Activated naive CD8-positive, alpha-beta T cell treated with anti-CD3 and anti-CD28 coated beads, Interleukin-2, amount 50 U/mL, for 24 hours (primary cell): ENCODE results near the gene CD34.
A peak's percentile ranks its signal among the peaks of the same experiment; 100 is the strongest.
"Not testable (repeated sequence)": the region's sequence is repeated elsewhere in the genome, so short reads cannot be mapped to it uniquely, and the experiment has no call there.

ENCODE experiments used
- ATAC-seq: fragments of 150-1000 bp; cut with Tn5 transposase; one replicate; pipeline ENCODE4 v1.10.0; 2021
- DNase-seq: peaks from one replicate; pipeline ENCODE4 v3.0.0; 2021
- H3K27ac Mint-ChIP-seq: one replicate; pipeline ENCODE4 v1.8.0; 2021; ENCODE audit warnings: mild to moderate bottlenecking, mixed read lengths
- H3K27me3 Mint-ChIP-seq: one replicate; pipeline ENCODE4 v1.8.0; 2021; ENCODE audit warnings: mixed read lengths
- H3K36me3 Mint-ChIP-seq: one replicate; pipeline ENCODE4 v1.8.0; 2021; ENCODE audit warnings: low read depth, mixed read lengths
- H3K4me1 Mint-ChIP-seq: one replicate; pipeline ENCODE4 v1.8.0; 2021; ENCODE audit warnings: mixed read lengths
- H3K4me3 Mint-ChIP-seq: one replicate; pipeline ENCODE4 v1.8.0; 2021; ENCODE audit warnings: mild to moderate bottlenecking, moderate library complexity, mixed read lengths
- H3K9me3 Mint-ChIP-seq: one replicate; pipeline ENCODE4 v1.8.0; 2021; ENCODE audit warnings: mixed read lengths

CD34 gene

DNA sequence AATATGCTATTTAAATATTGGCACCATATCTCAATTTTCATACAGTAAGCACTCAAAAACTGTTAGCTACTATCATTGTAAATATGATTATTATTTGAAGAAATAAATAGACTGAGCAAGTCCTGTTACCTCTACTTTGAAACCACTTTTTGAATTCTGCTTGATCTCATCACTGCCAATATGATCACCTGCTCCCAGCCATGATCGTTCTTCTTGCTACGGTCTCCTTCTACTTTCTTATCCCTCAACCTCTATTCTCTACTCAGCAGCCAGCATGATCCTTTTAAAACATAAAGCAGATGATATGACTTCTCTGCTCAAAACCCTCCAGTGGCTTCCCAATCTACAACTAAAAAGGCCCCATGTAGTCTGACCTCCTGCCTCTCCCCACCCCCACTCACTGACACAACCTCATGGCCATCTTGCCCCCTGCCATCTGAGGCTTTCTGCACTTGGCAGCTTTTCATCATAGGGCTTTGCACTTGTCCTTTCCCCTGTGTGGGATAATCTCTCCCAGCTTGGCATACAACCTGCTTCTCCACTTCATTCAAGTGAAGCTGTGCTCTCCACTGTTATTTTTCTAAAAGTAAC, 27.2 kb downstream of the CD34 start:
- H3K36me3 Mint-ChIP-seq, result no peaks in the 10 kb centered on the region
- peaks cover 2% of the 10 kb centered on the region for H3K27me3 Mint-ChIP-seq
- DNase-seq (no peak), ATAC-seq (no peak)
- H3K27ac Mint-ChIP-seq, result peak overlapping the region; percentile 85
- H3K4me1 Mint-ChIP-seq, result peaks cover 39% of the 10 kb centered on the region
- peak overlapping the region; percentile 80 for H3K4me3 Mint-ChIP-seq
- no peaks in the 10 kb centered on the region for H3K9me3 Mint-ChIP-seq

DNA sequence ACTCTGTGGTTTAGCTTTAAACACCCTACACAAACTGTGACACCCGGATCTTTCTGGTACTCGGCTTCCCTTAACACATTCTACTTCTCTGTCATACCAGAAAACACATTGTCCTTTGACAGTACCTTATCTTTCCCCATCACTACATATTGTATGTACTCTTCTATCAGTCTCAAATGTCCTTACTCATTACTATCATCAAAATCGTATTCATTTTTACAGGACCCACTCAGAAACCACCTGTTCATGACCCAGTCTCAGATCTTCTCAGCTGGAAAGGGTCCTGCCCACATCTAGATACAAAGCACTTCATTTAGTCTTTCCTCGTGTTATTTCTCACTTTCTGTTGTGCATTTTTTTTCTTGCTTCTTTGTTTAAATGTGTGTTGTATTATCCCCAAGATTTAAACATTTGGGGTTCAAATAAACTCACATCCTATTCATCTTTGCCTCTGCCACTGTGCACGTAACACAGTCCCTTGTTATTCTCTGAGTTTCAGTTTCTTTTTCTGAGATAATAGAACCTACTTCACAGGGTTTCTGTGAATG, 27.7 kb downstream of the CD34 start:
- Mint-ChIP-seq H3K27ac (peak overlapping the region; percentile 85), H3K9me3 (no peaks in the 10 kb centered on the region), H3K4me1 (peaks cover 39% of the 10 kb centered on the region), H3K36me3 (no peaks in the 10 kb centered on the region), H3K4me3 (peak overlapping the region; percentile 80), H3K27me3 (peaks cover 2% of the 10 kb centered on the region)
- DNase-seq, result no peak
- peak; percentile 74 for ATAC-seq

DNA sequence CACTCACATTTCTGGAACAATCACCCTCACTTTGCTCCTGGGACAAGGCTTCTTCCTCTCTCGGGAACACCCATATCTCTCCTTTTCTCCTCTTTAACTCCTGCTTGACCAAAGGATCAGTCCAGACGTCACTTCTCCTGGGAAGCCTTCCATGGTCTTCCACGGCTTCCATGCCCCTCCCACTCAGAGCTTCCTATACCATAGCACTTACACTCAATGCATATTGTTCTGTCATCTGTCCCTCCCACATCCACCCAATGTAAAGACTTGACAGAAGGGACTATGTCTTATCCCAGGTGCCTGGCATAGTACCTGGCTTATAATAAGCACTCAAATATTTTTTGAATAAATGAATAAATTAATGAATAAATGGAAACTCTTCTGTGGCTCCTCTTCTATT, 28.2 kb downstream of the CD34 start:
- peak overlapping the region; percentile 80 for H3K4me3 Mint-ChIP-seq
- DNase-seq (no peak), ATAC-seq (peak; percentile 32)
- H3K27ac Mint-ChIP-seq, result peak overlapping the region; percentile 85
- H3K4me1 Mint-ChIP-seq, result peaks cover 39% of the 10 kb centered on the region
- no peaks in the 10 kb centered on the region for H3K36me3 Mint-ChIP-seq
- no peaks in the 10 kb centered on the region for H3K9me3 Mint-ChIP-seq
- H3K27me3 Mint-ChIP-seq, result peaks cover 2% of the 10 kb centered on the region

DNA sequence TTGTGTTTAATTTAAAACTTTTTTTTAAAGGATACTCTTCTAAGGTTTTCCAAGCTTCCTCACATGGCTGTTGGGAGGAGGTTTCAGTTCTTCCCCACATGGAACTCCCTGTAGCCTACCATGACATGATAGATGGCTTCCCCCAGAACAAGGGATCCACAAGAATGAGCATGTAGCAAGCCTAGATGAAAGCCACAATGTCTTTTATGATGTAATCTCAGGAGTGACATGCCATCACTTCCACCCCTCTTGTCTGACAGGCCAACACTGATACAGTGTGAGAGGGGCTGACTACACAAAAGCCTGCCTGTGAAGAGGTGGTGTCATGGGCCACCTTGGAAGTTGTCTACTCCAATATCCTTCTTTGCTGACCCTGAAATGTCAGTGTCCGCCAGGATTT, 32.0 kb downstream of the CD34 start:
- ATAC-seq, result no peak
- DNase-seq, result no peak
- Mint-ChIP-seq H3K4me1 (peaks cover 44% of the 10 kb centered on the region), H3K27me3 (no peaks in the 10 kb centered on the region), H3K36me3 (no peaks in the 10 kb centered on the region), H3K4me3 (no peak overlapping the region), H3K27ac (peak overlapping the region; percentile 5), H3K9me3 (no peaks in the 10 kb centered on the region)

DNA sequence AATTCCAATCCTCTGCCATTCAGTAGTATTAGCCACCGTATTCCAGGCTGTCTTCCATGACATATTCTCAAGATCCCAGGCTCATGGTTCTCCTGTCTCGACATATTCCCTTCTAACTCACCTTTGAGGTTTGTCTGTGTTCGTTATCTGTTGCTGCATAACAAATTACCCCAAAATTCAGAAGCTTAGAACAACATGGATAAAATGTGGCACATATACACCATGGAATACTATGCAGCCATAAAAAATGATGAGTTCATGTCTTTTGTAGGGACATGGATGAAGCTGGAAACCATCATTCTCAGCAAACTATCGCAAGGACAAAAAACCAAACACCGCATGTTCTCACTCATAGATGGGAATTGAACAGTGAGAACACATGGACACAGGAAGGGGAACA, 33.0 kb downstream of the CD34 start:
- peaks cover 45% of the 10 kb centered on the region for H3K4me1 Mint-ChIP-seq
- ATAC-seq, H3K4me3 Mint-ChIP-seq, H3K27ac Mint-ChIP-seq, H3K9me3 Mint-ChIP-seq, H3K27me3 Mint-ChIP-seq, H3K36me3 Mint-ChIP-seq, DNase-seq: not testable (repeated sequence)

DNA sequence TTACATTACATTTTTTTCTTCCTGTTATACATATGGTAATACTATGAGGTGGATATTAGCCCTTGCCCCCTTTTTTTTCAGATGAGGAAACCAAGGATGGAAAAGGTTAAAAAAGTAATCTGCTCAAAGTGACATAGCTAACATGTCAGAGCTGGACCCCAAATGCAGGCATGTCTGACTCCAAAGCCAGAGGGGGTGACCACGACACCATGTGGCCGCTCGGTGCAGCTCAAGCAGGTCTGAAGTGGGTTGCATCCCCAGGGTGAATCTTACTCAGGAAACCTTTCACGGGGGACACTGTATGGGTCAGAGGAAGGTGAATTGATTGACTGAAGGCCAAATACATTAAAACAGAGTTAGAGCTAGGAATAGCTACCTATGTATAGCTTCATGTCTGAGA, 34.8 kb downstream of the CD34 start:
- Mint-ChIP-seq H3K27ac (no peak overlapping the region), H3K4me1 (peaks cover 49% of the 10 kb centered on the region), H3K36me3 (no peaks in the 10 kb centered on the region), H3K27me3 (no peaks in the 10 kb centered on the region), H3K4me3 (no peak overlapping the region), H3K9me3 (no peaks in the 10 kb centered on the region)
- ATAC-seq, result peak; percentile 27
- no peak for DNase-seq

DNA sequence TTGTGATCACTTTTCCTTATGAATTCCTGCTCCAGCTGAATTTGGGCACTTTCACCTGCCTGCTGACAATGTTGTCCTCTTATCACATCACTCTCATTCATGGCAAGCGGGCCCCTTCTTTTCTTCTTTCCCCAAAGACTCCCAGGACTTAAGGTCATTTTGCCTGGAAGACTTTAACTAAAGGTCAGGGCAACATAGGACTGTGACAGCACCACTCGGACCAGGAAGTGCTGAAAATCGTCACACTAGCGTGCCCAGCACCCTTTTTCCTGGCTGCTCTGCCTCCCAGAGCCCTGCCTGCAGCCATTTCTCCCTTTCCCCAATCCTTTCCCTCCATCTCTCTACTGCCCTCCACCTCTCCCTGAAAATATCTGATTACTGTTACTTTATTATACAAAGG, 35.4 kb downstream of the CD34 start:
- Mint-ChIP-seq H3K36me3 (no peaks in the 10 kb centered on the region), H3K4me1 (peaks cover 55% of the 10 kb centered on the region), H3K27ac (no peak overlapping the region), H3K4me3 (no peak overlapping the region), H3K9me3 (no peaks in the 10 kb centered on the region), H3K27me3 (no peaks in the 10 kb centered on the region)
- DNase-seq, result no peak
- no peak for ATAC-seq

DNA sequence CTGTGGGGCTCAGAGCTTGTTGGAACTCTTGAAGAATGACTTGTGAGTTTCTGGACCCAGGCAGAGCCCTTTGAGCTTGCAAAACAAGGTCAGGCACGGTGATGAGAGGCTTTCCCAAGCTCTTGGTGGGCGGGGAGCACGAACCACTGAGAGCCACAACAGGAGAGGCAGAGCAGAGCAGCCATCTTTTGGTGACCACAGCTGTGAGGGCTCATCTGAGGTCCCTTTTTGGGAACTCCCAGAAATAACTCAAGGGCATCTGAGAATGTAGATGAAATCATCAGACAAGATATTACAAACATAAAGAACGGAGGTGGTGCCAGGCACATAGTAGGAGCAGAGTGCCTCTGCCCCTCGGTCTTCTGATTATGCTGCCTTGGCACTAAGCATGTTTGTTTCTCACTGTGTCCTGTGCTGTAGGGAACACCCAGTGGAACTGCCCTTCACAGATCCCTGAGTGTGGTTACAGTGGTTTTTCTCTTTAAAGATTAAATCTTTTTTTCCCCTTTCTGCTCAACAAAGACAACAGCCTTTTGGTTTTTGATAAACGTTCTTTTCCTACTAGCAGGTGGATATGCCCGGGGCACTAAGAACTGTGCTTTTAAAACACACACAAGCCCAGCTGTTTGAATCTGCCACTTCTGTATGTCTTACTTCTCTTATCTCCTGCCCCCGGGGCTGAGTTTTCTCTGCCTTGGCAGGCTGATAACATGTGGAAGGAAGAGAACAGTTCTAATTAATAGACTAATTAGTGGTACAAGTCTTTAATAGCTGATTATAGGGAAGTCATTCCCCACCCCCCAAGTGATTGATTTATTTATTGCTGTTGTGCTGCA, 37.7 kb downstream of the CD34 start:
- Mint-ChIP-seq H3K27ac (peak overlapping the region; percentile 82), H3K27me3 (no peaks in the 10 kb centered on the region), H3K9me3 (no peaks in the 10 kb centered on the region), H3K4me1 (peaks cover 63% of the 10 kb centered on the region), H3K36me3 (no peaks in the 10 kb centered on the region), H3K4me3 (peak overlapping the region; percentile 61)
- DNase-seq, result peak; percentile 59
- ATAC-seq, result peak; percentile 69

DNA sequence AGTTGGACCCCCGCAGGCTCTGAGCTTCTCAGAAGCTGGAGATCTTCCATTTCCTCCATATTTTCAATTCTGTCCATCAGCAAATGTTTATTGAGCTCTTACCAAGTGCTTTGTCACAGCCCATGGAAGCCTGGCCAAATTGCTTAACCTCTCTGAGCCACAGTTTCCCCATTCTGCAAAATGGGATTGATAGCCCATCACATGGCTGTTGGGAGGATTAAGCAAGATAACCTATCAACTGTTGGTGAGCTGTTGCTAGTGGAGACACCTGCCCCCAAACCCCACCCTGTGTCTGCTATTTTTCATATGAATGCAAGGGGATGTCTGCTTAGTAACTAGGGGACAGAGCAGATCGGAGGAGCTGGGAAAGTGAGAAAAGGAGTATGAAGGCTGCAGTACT, 38.3 kb downstream of the CD34 start:
- no peaks in the 10 kb centered on the region for H3K27me3 Mint-ChIP-seq
- peaks cover 66% of the 10 kb centered on the region for H3K4me1 Mint-ChIP-seq
- H3K36me3 Mint-ChIP-seq, result no peaks in the 10 kb centered on the region
- peak overlapping the region; percentile 61 for H3K4me3 Mint-ChIP-seq
- H3K9me3 Mint-ChIP-seq, result no peaks in the 10 kb centered on the region
- no peak for ATAC-seq
- H3K27ac Mint-ChIP-seq, result peak overlapping the region; percentile 82
- DNase-seq, result no peak

DNA sequence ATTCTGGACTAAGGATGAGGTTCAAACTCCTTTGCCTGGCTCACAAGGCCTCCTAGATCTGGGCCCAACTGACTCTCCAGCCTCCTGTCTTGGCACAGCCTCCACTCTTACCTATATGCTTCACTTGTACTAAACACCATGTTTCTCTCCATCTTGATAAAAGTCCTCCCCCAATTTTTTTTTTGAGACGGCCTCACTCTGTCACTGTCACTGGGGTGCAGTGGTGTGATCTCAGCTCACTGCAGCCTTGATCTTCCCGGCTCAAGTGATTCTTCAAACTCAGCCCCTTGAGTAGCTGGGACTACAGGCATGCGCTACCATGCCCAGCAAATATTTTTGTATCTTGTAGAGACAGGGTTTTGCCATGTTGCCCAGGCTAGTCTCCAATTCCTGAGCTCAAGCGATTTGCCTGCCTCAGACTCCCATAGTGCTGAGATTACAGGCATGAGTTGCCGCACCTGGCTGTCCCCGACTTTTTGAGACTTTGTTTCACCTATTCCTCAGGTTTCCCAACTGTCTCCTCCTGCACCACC, 39.7 kb downstream of the CD34 start:
- DNase-seq (no peak), ATAC-seq (no peak)
- Mint-ChIP-seq H3K4me1 (peaks cover 72% of the 10 kb centered on the region), H3K4me3 (no peak overlapping the region), H3K36me3 (peaks cover 4% of the 10 kb centered on the region), H3K9me3 (no peaks in the 10 kb centered on the region), H3K27ac (peak overlapping the region; percentile 0), H3K27me3 (no peaks in the 10 kb centered on the region)

DNA sequence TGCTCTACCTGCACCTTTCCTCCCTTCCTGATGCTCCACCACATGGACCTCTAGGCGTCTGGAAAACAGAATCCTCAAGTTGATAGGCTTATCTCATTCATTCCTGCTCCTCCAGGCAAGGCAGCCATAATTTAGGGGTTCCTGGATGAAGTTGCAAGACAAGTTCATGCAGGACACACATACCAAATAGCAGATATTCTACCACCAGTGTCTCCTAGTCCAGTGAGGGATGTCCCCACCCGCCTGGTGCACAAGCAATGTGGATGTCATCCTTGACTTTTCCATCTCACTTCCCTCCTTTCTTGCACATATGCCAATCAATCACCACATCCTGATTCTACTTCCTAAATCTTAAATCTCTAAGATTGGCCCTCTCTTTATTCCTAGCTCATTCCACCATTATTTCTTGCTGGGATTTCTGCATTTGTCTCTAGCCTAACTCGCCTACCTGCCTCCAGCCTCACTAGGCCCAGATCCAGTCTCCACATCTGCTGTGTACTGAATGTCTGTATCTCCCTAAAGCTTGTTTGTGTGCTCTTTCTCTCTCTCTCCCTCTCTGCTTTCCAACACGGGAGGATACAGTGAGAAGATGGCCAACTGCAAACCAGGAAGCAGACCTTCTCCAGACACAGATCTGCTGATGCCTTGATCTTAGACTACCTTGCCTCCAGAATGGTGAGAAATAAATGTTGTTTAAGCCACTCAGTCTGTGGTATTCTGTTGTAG, 40.5 kb downstream of the CD34 start:
- Mint-ChIP-seq H3K4me1 (peaks cover 73% of the 10 kb centered on the region), H3K4me3 (peak overlapping the region; percentile 76), H3K36me3 (peaks cover 9% of the 10 kb centered on the region), H3K27me3 (no peaks in the 10 kb centered on the region), H3K9me3 (no peaks in the 10 kb centered on the region), H3K27ac (peak overlapping the region; percentile 74)
- no peak for ATAC-seq
- no peak for DNase-seq

DNA sequence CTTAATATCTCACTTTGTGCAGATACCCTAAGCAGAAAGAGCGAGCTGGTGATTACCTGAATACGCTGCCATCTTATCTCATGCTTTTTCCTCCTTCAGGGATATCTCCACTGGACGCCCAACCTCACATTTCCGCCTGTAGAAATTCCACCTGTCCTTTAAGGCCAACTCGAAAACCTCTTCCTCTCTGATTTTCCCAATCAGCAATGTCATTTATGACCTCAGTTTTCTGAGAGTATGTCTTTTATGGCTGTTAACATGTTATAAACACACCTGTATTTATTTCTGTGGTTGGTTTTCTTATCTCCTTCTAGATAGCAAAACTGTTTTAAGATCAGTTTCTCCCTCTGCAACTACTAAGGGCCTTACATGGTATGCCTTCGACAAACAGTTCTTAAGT, 41.1 kb downstream of the CD34 start:
- Mint-ChIP-seq H3K27me3 (no peaks in the 10 kb centered on the region), H3K4me1 (peaks cover 79% of the 10 kb centered on the region), H3K36me3 (peaks cover 9% of the 10 kb centered on the region), H3K9me3 (no peaks in the 10 kb centered on the region), H3K27ac (peak overlapping the region; percentile 74), H3K4me3 (peak overlapping the region; percentile 76)
- ATAC-seq (no peak), DNase-seq (no peak)

DNA sequence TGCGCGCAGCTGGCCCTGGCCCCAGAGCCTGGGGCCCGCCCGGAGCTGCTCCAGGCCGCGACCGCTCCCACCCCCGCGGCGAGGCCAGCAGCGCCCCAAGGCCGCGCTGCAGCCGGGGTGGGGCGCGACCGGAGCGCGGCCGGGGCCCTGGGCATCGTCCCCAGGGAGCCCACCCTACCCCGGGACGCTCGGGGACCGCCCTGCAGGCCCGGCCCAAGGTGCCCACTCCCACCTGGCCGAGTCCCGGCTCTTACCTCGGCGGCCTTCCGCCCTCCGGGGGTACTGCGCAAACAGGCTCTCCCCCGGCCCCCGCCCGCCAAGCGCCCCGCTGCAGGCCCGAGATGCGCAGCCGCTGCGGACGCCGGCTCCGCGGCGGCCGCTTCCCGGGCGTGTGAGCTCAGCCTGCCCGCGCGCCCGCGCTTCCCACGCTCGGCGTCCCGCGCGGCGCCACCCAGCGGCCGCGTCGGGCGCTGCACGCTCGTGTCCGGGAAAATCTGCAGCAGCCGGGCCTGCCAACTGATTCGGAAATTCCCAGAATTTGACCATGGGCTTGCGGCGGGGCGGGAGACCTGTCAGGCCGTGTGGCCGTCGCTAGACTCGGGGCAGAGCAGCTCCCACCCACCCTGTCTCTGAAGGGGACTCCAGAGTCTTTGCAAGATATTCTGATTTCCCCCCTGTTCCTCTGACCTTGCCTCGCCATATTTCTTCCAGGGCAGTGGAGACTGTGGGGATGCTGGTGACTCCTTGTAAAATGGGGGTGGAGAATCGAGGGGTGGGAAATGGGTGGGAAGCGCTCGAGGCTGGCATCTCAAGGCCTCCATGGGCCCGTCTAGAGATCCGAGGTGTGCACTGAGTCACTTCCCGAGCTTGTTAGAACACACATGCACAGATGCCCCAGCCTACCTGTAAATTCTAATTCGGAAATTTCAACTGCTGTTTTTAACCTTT, 41.9 kb downstream of the CD34 start:
- peak overlapping the region; percentile 81 for H3K27ac Mint-ChIP-seq
- no peaks in the 10 kb centered on the region for H3K27me3 Mint-ChIP-seq
- peak overlapping the region; percentile 88 for H3K4me3 Mint-ChIP-seq
- ATAC-seq (peak; percentile 45), DNase-seq (peak; percentile 77)
- peaks cover 11% of the 10 kb centered on the region for H3K36me3 Mint-ChIP-seq
- no peaks in the 10 kb centered on the region for H3K9me3 Mint-ChIP-seq
- peaks cover 82% of the 10 kb centered on the region for H3K4me1 Mint-ChIP-seq
